Ishikawa (cell line): ENCODE data around the gene CNKSR2.

Experiments used
- CEBPB ChIP-seq: IDR thresholded peaks from 2 replicates; pipeline ENCODE4 v1.6.1; 2012
- CREB1 ChIP-seq: IDR thresholded peaks from 2 replicates; pipeline ENCODE4 v1.6.1; 2012; ENCODE audit warnings: low read depth
- EGR1 ChIP-seq: IDR thresholded peaks from 2 replicates; pipeline ENCODE4 v1.6.1; 2012
- EP300 ChIP-seq: IDR thresholded peaks from 2 replicates; pipeline ENCODE4 v1.6.1; 2012; ENCODE audit warnings: borderline replicate concordance
- FOXM1 ChIP-seq: IDR thresholded peaks from 2 replicates; pipeline ENCODE4 v1.6.1; 2012; ENCODE audit warnings: low read depth, borderline replicate concordance
- MAX ChIP-seq: IDR thresholded peaks from 2 replicates; pipeline ENCODE4 v1.6.1; 2012
- NFIC ChIP-seq: IDR thresholded peaks from 2 replicates; pipeline ENCODE4 v1.6.1; 2012
- RAD21 ChIP-seq: IDR thresholded peaks from 2 replicates; pipeline ENCODE4 v1.6.1; 2012; ENCODE audit warnings: low read depth
- REST ChIP-seq: IDR thresholded peaks from 2 replicates; pipeline ENCODE4 v1.6.1; 2012; ENCODE audit warnings: low read depth, mild to moderate bottlenecking
- TAF1 ChIP-seq: IDR thresholded peaks from 2 replicates; pipeline ENCODE4 v1.6.1; 2012; ENCODE audit warnings: low read depth, mild to moderate bottlenecking
- TCF12 ChIP-seq: IDR thresholded peaks from 2 replicates; pipeline ENCODE4 v1.6.1; 2012; ENCODE audit warnings: low read depth
- TEAD4 ChIP-seq: IDR thresholded peaks from 2 replicates; pipeline ENCODE4 v1.6.1; 2012
- USF1 ChIP-seq: IDR thresholded peaks from 2 replicates; pipeline ENCODE4 v1.6.1; 2012
- YY1 ChIP-seq: IDR thresholded peaks from 2 replicates; pipeline ENCODE4 v1.6.1; 2012; ENCODE audit warnings: low read depth
- ZBTB7A ChIP-seq: IDR thresholded peaks from 2 replicates; pipeline ENCODE4 v1.6.1; 2012; ENCODE audit warnings: low read depth

Gene CNKSR2

GRCh38 chrX:21675931-21676330 lies 301.7 kb downstream of the CNKSR2 start:
- no peak for TF ChIP-seq EGR1

- TF ChIP-seq TAF1 = no peak
- no peak for TF ChIP-seq USF1
- no peak for TF ChIP-seq CEBPB
- TF ChIP-seq MAX = no peak
- TF ChIP-seq EP300 = no peak
- TF ChIP-seq RAD21 = no peak
- TF ChIP-seq NFIC = no peak
- no peak for TF ChIP-seq ZBTB7A
These were observed 303.9 kb downstream of the CNKSR2 start for GRCh38 chrX:21678048-21678612.

- TF ChIP-seq CEBPB = no peak
- no peak for TF ChIP-seq EGR1
- TF ChIP-seq YY1 = no peak
- no peak for TF ChIP-seq TCF12
- TF ChIP-seq CREB1 = no peak
- no peak for TF ChIP-seq NFIC
- TF ChIP-seq FOXM1 = no peak
- no peak for TF ChIP-seq RAD21
These were observed 309.7 kb downstream of the CNKSR2 start for GRCh38 chrX:21683941-21684340.

- TF ChIP-seq RAD21 (no peak), FOXM1 (no peak), TCF12 (no peak), YY1 (no peak), TEAD4 (no peak), CREB1 (no peak), MAX (no peak), REST (no peak), EP300 (no peak), NFIC (no peak), USF1 (no peak), CEBPB (no peak), TAF1 (no peak), ZBTB7A (no peak), EGR1 (no peak)
These were observed 317.3 kb downstream of the CNKSR2 start for GRCh38 chrX:21691512-21692018.

GRCh38 chrX:21698272-21698671 lies 324.1 kb downstream of the CNKSR2 start:
- no peak for TF ChIP-seq USF1
- no peak for TF ChIP-seq REST
- TF ChIP-seq TAF1 = no peak

- TF ChIP-seq EP300 (no peak), NFIC (no peak), MAX (no peak), RAD21 (no peak), TCF12 (no peak), TAF1 (no peak), USF1 (no peak), YY1 (no peak), CEBPB (no peak), EGR1 (no peak), REST (no peak), TEAD4 (no peak), FOXM1 (no peak)
These were observed 324.9 kb downstream of the CNKSR2 start for GRCh38 chrX:21699136-21699535.
